Mesendoderm (in vitro differentiated cells): ENCODE results near the gene CROT.

Experiments
- DNase-seq: peaks from one replicate; pipeline ENCODE4 v3.0.0; 2013
- H2AK5ac ChIP-seq: 2 replicates; pipeline ENCODE4 v1.6.1; 2013; ENCODE audit warnings: low read length, inconsistent platforms
- H2BK120ac ChIP-seq: 2 replicates; pipeline ENCODE4 v1.6.1; 2013; ENCODE audit warnings: low read depth, mild to moderate bottlenecking, low read length, moderate library complexity, mixed read lengths
- H2BK15ac ChIP-seq: replicated peaks from 2 replicates; pipeline ENCODE4 v1.6.1; 2013; ENCODE audit warnings: low read depth, mild to moderate bottlenecking, moderate library complexity
- H2BK5ac ChIP-seq: 2 replicates; pipeline ENCODE4 v1.6.1; 2013; ENCODE audit warnings: low read length, inconsistent platforms
- H3K18ac ChIP-seq: 2 replicates; pipeline ENCODE4 v1.6.1; 2013; ENCODE audit warnings: mild to moderate bottlenecking, low read length, mixed read lengths
- H3K23ac ChIP-seq: one replicate; pipeline ENCODE4 v1.6.1; 2013; ENCODE audit warnings: low read length
- H3K27ac ChIP-seq: 2 replicates; pipeline ENCODE4 v1.5.1; 2013; ENCODE audit warnings: low read depth, mild to moderate bottlenecking, inconsistent platforms, low read length, moderate library complexity
- H3K27me3 ChIP-seq: 2 replicates; pipeline ENCODE4 v1.6.1; 2013; ENCODE audit warnings: low read length, control low read depth, mild to moderate bottlenecking, inconsistent platforms; ENCODE audit not compliant: insufficient read depth, poor library complexity
- H3K36me3 ChIP-seq: 2 replicates; pipeline ENCODE4 v1.6.1; 2013; ENCODE audit warnings: low read length, inconsistent platforms; ENCODE audit not compliant: control insufficient read depth, insufficient read depth
- H3K4ac ChIP-seq: one replicate; pipeline ENCODE4 v1.6.1; 2013; ENCODE audit warnings: low read depth, mild to moderate bottlenecking, low read length, moderate library complexity
- H3K4me1 ChIP-seq: 2 replicates; pipeline ENCODE4 v1.6.1; 2013; ENCODE audit warnings: low read depth, low read length, inconsistent platforms; ENCODE audit not compliant: control insufficient read depth
- H3K4me2 ChIP-seq: 2 replicates; pipeline ENCODE4 v1.6.1; 2013; ENCODE audit warnings: low read length
- H3K4me3 ChIP-seq: 2 replicates; pipeline ENCODE4 v1.5.1; 2013; ENCODE audit warnings: mild to moderate bottlenecking, low read length
- H3K56ac ChIP-seq: one replicate; pipeline ENCODE4 v1.6.1; 2013; ENCODE audit warnings: low read length
- H3K79me1 ChIP-seq: 2 replicates; pipeline ENCODE4 v1.6.1; 2013; ENCODE audit warnings: low read length, inconsistent platforms
- H3K79me2 ChIP-seq: 2 replicates; pipeline ENCODE4 v1.6.1; 2013; ENCODE audit warnings: mild to moderate bottlenecking, low read length; ENCODE audit not compliant: control insufficient read depth, insufficient read depth
- H3K9ac ChIP-seq: 2 replicates; pipeline ENCODE4 v1.6.1; 2013; ENCODE audit warnings: low read length, inconsistent platforms
- H4K5ac ChIP-seq: one replicate; pipeline ENCODE4 v1.6.1; 2013; ENCODE audit warnings: low read length
- H4K8ac ChIP-seq: one replicate; pipeline ENCODE4 v1.6.1; 2013; ENCODE audit warnings: low read depth, mild to moderate bottlenecking, control low read depth, low read length, moderate library complexity
- WGBS: extraction: QIAGEN DNeasy Blood & Tissue Kit; methylation state at CpG from one replicate; pipeline ENCODE4 v1.1.7; 2013; ENCODE audit warnings: low lambda C conversion rate, missing lambda C conversion rate; ENCODE audit not compliant: insufficient coverage; ENCODE audit errors: extremely low coverage; 5-methylcytosine and 5-hydroxymethylcytosine counted together

Gene CROT

DNA sequence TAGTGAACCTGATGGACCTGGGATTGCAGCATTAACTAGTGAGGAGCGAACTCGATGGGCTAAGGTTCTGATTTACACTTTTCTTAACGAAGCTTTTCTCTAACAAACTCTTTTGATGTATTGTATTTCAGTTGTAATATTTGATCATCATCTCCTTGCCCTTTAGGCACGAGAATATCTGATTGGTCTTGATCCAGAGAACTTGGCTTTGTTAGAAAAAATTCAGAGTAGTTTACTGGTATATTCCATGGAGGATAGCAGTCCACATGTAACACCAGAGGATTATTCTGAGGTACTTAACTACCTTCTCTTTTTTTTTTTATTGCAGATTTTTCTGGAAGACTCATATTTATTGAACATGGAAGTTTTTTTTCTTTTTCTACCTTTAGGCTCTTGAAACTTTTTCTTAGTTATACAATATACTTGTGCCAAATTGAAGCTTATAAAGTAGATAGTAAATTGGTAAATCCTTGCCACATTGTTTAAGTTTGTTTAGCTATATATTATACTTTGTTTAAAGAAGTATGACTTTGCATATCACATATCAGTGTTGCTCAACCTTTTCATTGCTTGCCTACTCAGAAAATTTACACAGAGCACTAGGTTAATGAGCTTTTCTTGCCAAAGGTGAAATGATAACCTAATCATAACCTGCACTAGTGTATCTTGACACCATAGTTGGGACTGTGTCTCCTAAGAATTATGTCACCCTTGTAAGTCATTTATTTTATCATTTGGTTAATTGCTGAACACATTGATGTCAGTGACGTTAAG, 30.4 kb downstream of the CROT start:
- Histone ChIP-seq H3K4me2 (no peak overlapping the region), H3K23ac (no peak overlapping the region), H2AK5ac (no peak overlapping the region), H2BK120ac (no peak overlapping the region), H3K27me3 (no peaks in the 10 kb centered on the region), H3K36me3 (no peaks in the 10 kb centered on the region), H3K18ac (no peak overlapping the region), H3K56ac (no peak overlapping the region), H4K8ac (no peak overlapping the region), H3K79me1 (no peaks in the 10 kb centered on the region), H3K79me2 (no peaks in the 10 kb centered on the region), H3K4me1 (no peaks in the 10 kb centered on the region), H3K27ac (no peak overlapping the region), H2BK15ac (no peak overlapping the region), H3K9ac (no peak overlapping the region), H2BK5ac (no peak overlapping the region), H3K4ac (no peak overlapping the region), H3K4me3 (no peak overlapping the region), H4K5ac (no peak overlapping the region)
- DNase-seq = no peak
- no CpG with 5 or more reads among the region's 5 CpGs for WGBS

DNA sequence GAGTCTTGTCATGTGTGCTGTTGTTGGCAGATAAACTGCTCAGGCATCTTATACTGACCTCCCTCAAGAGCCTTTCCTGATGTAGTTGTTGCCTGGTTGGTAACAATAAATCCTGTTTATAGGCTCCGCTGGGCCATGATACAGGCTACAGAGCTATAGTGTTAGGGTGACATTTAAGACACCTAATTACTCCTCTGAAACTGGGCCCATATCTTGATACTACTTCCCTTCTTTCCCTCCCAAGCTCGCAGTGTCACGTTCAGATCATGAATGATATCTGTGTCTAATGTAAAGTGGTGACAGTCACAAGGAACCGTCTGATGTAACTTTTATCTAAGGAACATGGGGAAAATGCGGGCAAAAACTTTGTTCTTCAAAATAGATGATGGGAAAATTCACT, 35.4 kb downstream of the CROT start:
- Histone ChIP-seq H3K18ac (no peak overlapping the region), H3K79me2 (no peaks in the 10 kb centered on the region), H3K4me2 (no peak overlapping the region), H3K4me1 (no peaks in the 10 kb centered on the region), H3K23ac (no peak overlapping the region), H2BK120ac (no peak overlapping the region), H3K27me3 (no peaks in the 10 kb centered on the region), H2BK15ac (no peak overlapping the region), H4K5ac (no peak overlapping the region), H2BK5ac (no peak overlapping the region), H3K4ac (no peak overlapping the region), H4K8ac (no peak overlapping the region), H3K4me3 (no peak overlapping the region), H2AK5ac (no peak overlapping the region), H3K9ac (no peak overlapping the region), H3K79me1 (no peaks in the 10 kb centered on the region), H3K56ac (no peak overlapping the region), H3K27ac (no peak overlapping the region), H3K36me3 (no peaks in the 10 kb centered on the region)
- DNase-seq = no peak
- no CpG with 5 or more reads among the region's 5 CpGs for WGBS

DNA sequence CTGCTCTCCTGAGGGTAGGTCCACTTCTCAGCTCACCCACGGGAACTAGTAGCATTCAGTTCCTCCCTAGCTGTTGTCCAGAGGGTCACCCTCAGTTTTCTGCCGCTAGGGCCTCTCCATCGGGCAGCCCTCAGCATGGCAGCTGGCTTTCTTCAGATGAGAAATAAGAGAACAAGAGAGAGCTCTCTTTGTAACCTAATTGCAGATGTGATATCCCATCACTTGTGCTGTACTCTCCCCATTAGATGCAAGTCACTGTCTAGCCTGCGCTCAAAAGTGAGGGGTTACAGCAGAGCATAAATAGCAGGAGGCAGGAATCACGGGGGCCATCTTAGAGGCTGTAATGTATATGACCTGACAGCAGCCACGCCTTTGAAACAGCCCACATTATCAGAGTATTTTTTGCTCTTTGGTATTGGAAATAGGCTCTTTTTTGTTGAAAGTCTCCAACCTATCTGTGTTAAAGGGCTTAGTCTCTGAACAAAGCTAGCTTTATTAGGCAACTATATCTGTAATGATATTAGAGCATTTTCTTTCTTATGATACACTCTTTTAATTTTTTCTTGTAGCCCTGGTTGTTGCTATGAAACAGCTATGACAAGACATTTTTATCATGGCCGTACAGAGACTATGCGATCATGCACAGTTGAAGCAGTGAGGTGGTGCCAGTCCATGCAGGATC, 45.7 kb downstream of the CROT start:
- Histone ChIP-seq H3K23ac (no peak overlapping the region), H3K4me2 (no peak overlapping the region), H3K4ac (no peak overlapping the region), H2AK5ac (no peak overlapping the region), H3K79me2 (no peaks in the 10 kb centered on the region), H4K8ac (no peak overlapping the region), H3K4me3 (no peak overlapping the region), H2BK5ac (no peak overlapping the region), H3K18ac (no peak overlapping the region), H4K5ac (no peak overlapping the region), H3K9ac (no peak overlapping the region), H2BK120ac (no peak overlapping the region), H3K79me1 (no peaks in the 10 kb centered on the region), H3K4me1 (no peaks in the 10 kb centered on the region), H3K56ac (no peak overlapping the region), H2BK15ac (no peak overlapping the region), H3K27ac (no peak overlapping the region), H3K27me3 (no peaks in the 10 kb centered on the region), H3K36me3 (no peaks in the 10 kb centered on the region)
- no peak for DNase-seq
- no CpG with 5 or more reads among the region's 8 CpGs for WGBS

DNA sequence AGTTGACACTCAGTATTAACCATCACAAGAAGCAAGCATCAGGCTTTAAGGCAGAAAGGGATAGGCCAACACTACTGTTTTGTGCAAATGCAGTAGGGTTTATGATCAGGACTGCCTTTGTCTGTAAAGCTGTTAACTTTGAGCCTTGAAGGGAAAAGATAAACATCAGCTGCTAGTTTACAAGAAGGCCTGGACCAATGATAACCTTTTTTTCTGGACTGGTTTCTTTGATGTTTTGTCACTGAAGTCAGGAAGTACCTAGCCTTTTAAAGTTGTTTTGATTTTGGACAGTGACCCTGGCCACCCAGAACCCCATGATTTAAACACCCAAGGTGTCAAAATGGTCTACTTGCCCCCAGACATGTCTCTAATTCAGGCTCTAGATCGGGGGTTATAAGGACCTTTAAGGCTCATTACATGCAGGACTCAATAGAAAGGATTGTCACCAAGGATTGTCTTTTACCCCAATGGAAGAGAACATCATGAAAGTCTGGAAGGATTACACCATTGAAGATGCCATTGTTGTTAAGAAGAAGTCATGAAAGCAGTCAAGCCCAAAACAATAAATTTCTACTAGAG, 50.1 kb downstream of the CROT start:
- Histone ChIP-seq H3K56ac (no peak overlapping the region), H3K36me3 (no peaks in the 10 kb centered on the region), H3K9ac (no peak overlapping the region), H2BK120ac (no peak overlapping the region), H3K4me2 (no peak overlapping the region), H4K8ac (no peak overlapping the region), H3K4me1 (peaks cover 2% of the 10 kb centered on the region), H3K27me3 (no peaks in the 10 kb centered on the region), H2BK5ac (no peak overlapping the region), H4K5ac (no peak overlapping the region), H3K4me3 (no peak overlapping the region), H3K79me1 (no peaks in the 10 kb centered on the region), H3K18ac (no peak overlapping the region), H2BK15ac (no peak overlapping the region), H3K4ac (no peak overlapping the region), H3K27ac (no peak overlapping the region), H2AK5ac (no peak overlapping the region), H3K79me2 (no peaks in the 10 kb centered on the region), H3K23ac (no peak overlapping the region)
- no CpG with 5 or more reads among the region's 1 CpG for WGBS
- DNase-seq = no peak

DNA sequence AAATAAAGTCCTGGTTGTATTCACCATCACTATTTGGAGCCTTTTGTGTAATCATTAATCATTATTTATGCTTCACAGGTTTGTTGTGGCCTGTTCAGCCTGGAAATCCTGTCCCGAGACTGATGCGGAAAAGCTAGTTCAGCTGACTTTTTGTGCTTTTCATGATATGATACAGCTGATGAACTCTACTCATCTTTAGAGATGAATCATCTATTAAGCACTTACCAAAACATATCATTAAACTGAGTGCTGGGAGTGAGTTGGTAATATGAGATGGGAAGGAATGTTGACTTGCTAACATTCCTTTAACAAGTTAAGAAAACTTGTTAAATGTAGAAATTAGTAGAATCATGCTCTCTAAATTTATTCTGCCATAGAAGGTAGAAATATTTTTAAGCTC, 53.0 kb downstream of the CROT start:
- Histone ChIP-seq H4K5ac (no peak overlapping the region), H3K27me3 (no peaks in the 10 kb centered on the region), H3K79me2 (no peaks in the 10 kb centered on the region), H3K18ac (no peak overlapping the region), H3K9ac (no peak overlapping the region), H3K4me1 (peaks cover 2% of the 10 kb centered on the region), H3K23ac (no peak overlapping the region), H3K4me3 (no peak overlapping the region), H3K4ac (no peak overlapping the region), H3K79me1 (no peaks in the 10 kb centered on the region), H2BK5ac (no peak overlapping the region), H4K8ac (no peak overlapping the region), H3K56ac (no peak overlapping the region), H2BK120ac (no peak overlapping the region), H2AK5ac (no peak overlapping the region), H3K27ac (no peak overlapping the region), H3K36me3 (no peaks in the 10 kb centered on the region), H2BK15ac (no peak overlapping the region), H3K4me2 (no peak overlapping the region)
- no peak for DNase-seq
- WGBS = no CpG with 5 or more reads among the region's 2 CpGs
